Putamen (tissue), 1 donor: ENCODE measurements around the gene AOAH.
A peak's percentile ranks its signal among the peaks of the same experiment; 100 is the strongest.

Experiments used
- DNase-seq: peaks from one replicate; pipeline ENCODE4 v3.0.0-alpha.2; 2016; ENCODE audit warnings: low spot score

The AOAH gene

GRCh38 chr7:36546331-36546730, 178.0 kb downstream of the AOAH start:
- no peak for DNase-seq

GRCh38 chr7:36545291-36545690, 179.0 kb downstream of the AOAH start:
- DNase-seq = no peak

- DNase-seq = no peak
Observed at GRCh38 chr7:36538126-36538525, 186.2 kb downstream of the AOAH start.

- no peak for DNase-seq
Observed at GRCh38 chr7:36535866-36536664, 188.2 kb downstream of the AOAH start.

GRCh38 chr7:36533717-36534116, 190.6 kb downstream of the AOAH start:
- DNase-seq = no peak

GRCh38 chr7:36532981-36533499, 191.3 kb downstream of the AOAH start:
- DNase-seq = peak; percentile 85

- DNase-seq = no peak
Observed at GRCh38 chr7:36531951-36532350, 192.3 kb downstream of the AOAH start.

- DNase-seq = no peak
Observed at GRCh38 chr7:36530456-36530855, 193.8 kb downstream of the AOAH start.

GRCh38 chr7:36527549-36527913, 196.8 kb downstream of the AOAH start:
- DNase-seq = no peak

- no peak for DNase-seq
Observed at GRCh38 chr7:36526863-36527548, 197.3 kb downstream of the AOAH start.

GRCh38 chr7:36523371-36524101, 200.8 kb downstream of the AOAH start:
- DNase-seq = no peak

- DNase-seq = no peak
Observed at GRCh38 chr7:36522453-36523007, 201.8 kb downstream of the AOAH start.

- DNase-seq = no peak
Observed at GRCh38 chr7:36521911-36522310, 202.4 kb downstream of the AOAH start.

- no peak for DNase-seq
Observed at GRCh38 chr7:36521133-36521532, 203.2 kb downstream of the AOAH start.

- DNase-seq = no peak
Observed at GRCh38 chr7:36515847-36516246, 208.4 kb downstream of the AOAH start.

GRCh38 chr7:36514289-36515243, 209.7 kb downstream of the AOAH start:
- peak; percentile 83 for DNase-seq

GRCh38 chr7:36513393-36513792, 210.9 kb downstream of the AOAH start:
- DNase-seq = no peak

- no peak for DNase-seq
Observed at GRCh38 chr7:36512616-36513015, 211.7 kb downstream of the AOAH start.

- no peak for DNase-seq
Observed at GRCh38 chr7:36509962-36510361, 214.3 kb downstream of the AOAH start.

GRCh38 chr7:36507475-36508440, 216.5 kb downstream of the AOAH start:
- no peak for DNase-seq
